MM.1S (cell line): Measurements from ENCODE around the gene PPP1R12C.

Source experiments
- CTCF ChIP-seq: fragments of 300-600 bp; sonication (generic); IDR thresholded peaks from 2 replicates; pipeline ENCODE4 v1.5.1; 2016; ENCODE audit warnings: antibody characterized with exemption, low read length, mixed read lengths
- EZH2 ChIP-seq: fragments of 300-600 bp; sonication (generic); optimal IDR thresholded peaks from 2 replicates; pipeline ENCODE3; 2017; ENCODE audit warnings: low read depth, mild to moderate bottlenecking, antibody characterized with exemption, low read length, mixed read lengths

GRCh38 chr19:55068950-55069864 lies 48.2 kb downstream of the PPP1R12C start:
- TF ChIP-seq CTCF, result no peak; the same call in 1 of the 2 replicates
- no peak for TF ChIP-seq EZH2
